Tibial nerve (tissue), 4 donors: ENCODE results near the gene SUPT3H. TPM values are rescaled to one million over a fixed set of nuclear protein-coding genes. Genes with fewer than 3 reads are reported as not detected.

Experiments
- DNase-seq, 2 donors: peaks; one replicate each; pipeline ENCODE4 v3.0.0-alpha.2; 2019; ENCODE audit warnings: low spot score in 2 of 2
- H3K27ac ChIP-seq, 4 donors: fragments of 200-600 bp; sonication (generic) in 3 of 4; one replicate each; pipeline ENCODE4 v1.5.1; 2017 to 2019; ENCODE audit warnings: mild to moderate bottlenecking in 1 of 4
- H3K27me3 ChIP-seq, 2 donors: fragments of 200-600 bp; sonication (generic) in 1 of 2; one replicate each; pipeline versions ENCODE4 v1.5.1 to v1.6.0; 2017 to 2019
- H3K36me3 ChIP-seq, 3 donors: fragments of 200-600 bp; sonication (generic); one replicate each; pipeline ENCODE4 v1.5.1; 2018 to 2019
- H3K4me1 ChIP-seq, 4 donors: fragments of 200-600 bp; sonication (generic) in 3 of 4; one replicate each; pipeline ENCODE4 v1.5.1; 2017 to 2019
- H3K4me3 ChIP-seq, 4 donors: fragments of 200-600 bp; sonication (generic) in 3 of 4; one replicate each; pipeline ENCODE4 v1.5.1; 2017 to 2019; ENCODE audit warnings: mild to moderate bottlenecking in 1 of 4, moderate library complexity in 1 of 4
- H3K9me3 ChIP-seq, 4 donors: fragments of 200-600 bp; sonication (generic) in 3 of 4; one replicate each; pipeline ENCODE4 v1.5.1; 2017 to 2019
- CTCF ChIP-seq, 5 experiments: fragments of 200-600 bp in 3 of 5; fragments of 450-650 bp in 2 of 5; sonication (generic) in 3 of 5; IDR thresholded peaks; one replicate each; pipeline ENCODE4 v1.5.1; 2016 to 2019; ENCODE audit warnings: antibody characterized with exemption in 5 of 5, mild to moderate bottlenecking in 3 of 5, moderate library complexity in 2 of 5
- EP300 ChIP-seq, 2 donors: sonication (generic); formaldehyde crosslinking; IDR thresholded peaks; one replicate each; pipeline ENCODE4 v1.6.1; 2017; ENCODE audit warnings: antibody characterized with exemption in 2 of 2, mild to moderate bottlenecking in 1 of 2
- POLR2A ChIP-seq, 2 donors: fragments of 450-650 bp; IDR thresholded peaks; one replicate each; pipeline ENCODE4 v1.6.1; 2017; ENCODE audit warnings: antibody characterized with exemption in 2 of 2, mild to moderate bottlenecking in 2 of 2, moderate library complexity in 2 of 2
- WGBS, 2 donors: methylation state at CpG; one replicate each; pipeline ENCODE4 v1.1.5; 2018; 5-methylcytosine and 5-hydroxymethylcytosine counted together
- total RNA-seq, 4 donors: library from RNA; depleted of rRNA; stranded (reverse); fragments of >200 nt; gene quantifications; one replicate each; pipeline ENCODE4 v1.1.0, GENCODE V29; 2016

The SUPT3H gene
- total RNA-seq, 4 donors from 2014 or later = 6.6 to 16.5 (median 14.8) TPM

- H3K27me3 ChIP-seq = no peaks in the 10 kb centered on the region
- no peak overlapping the region for H3K4me3 ChIP-seq
- peaks cover 0 to 14% (median 2%) of the 10 kb centered on the region in 4 donors for H3K4me1 ChIP-seq
- TF ChIP-seq POLR2A (IDR thresholded peaks at IDR 0.05) (no peak), CTCF (IDR thresholded peaks at IDR 0.05) (no peak), EP300 (IDR thresholded peaks at IDR 0.05) (no peak)
- no peaks in the 10 kb centered on the region for H3K36me3 ChIP-seq
- 94 to 95% methylated on average over 3 of the region's 3 CpGs for WGBS, 2 donors
- DNase-seq = no peak
- H3K9me3 ChIP-seq = peaks cover 0 to 9% (median 2%) of the 10 kb centered on the region in 4 donors
- H3K27ac ChIP-seq = no peak overlapping the region
Measured at GRCh38 chr6:44972709-44973108, 405.0 kb downstream of the SUPT3H start.

GRCh38 chr6:44969446-44970185 is 408.1 kb downstream of the SUPT3H start:
- no peaks in the 10 kb centered on the region for H3K27me3 ChIP-seq
- DNase-seq = no peak
- no peaks in the 10 kb centered on the region for H3K36me3 ChIP-seq
- no peak for TF ChIP-seq EP300 (IDR thresholded peaks at IDR 0.05)
- TF ChIP-seq CTCF (IDR thresholded peaks at IDR 0.05) = no peak
- no peak for TF ChIP-seq POLR2A (IDR thresholded peaks at IDR 0.05)
- H3K4me3 ChIP-seq = no peak overlapping the region
- peaks cover 0 to 11% (median 2%) of the 10 kb centered on the region in 4 donors for H3K4me1 ChIP-seq
- H3K9me3 ChIP-seq = peaks cover 0 to 9% (median 2%) of the 10 kb centered on the region in 4 donors
- H3K27ac ChIP-seq = peak overlapping the region in 1 of 4 donors; percentile 78
- 31 to 36% methylated on average over 4 of the region's 4 CpGs for WGBS, 2 donors

- Histone ChIP-seq H3K9me3 (peaks cover 0 to 4% (median 0%) of the 10 kb centered on the region in 4 donors), H3K27ac (peak overlapping the region in 2 of 4 donors; percentile 17 to 78), H3K4me1 (peaks cover 0 to 11% (median 2%) of the 10 kb centered on the region in 4 donors), H3K27me3 (no peaks in the 10 kb centered on the region), H3K4me3 (no peak overlapping the region), H3K36me3 (no peaks in the 10 kb centered on the region)
- TF ChIP-seq POLR2A (IDR thresholded peaks at IDR 0.05) (no peak), CTCF (IDR thresholded peaks at IDR 0.05) (no peak), EP300 (IDR thresholded peaks at IDR 0.05) (no peak)
- no peak for DNase-seq
- WGBS, 2 donors = 74 to 82% methylated on average over 1 of the region's 1 CpG
Measured at GRCh38 chr6:44967481-44967880, 410.3 kb downstream of the SUPT3H start.

GRCh38 chr6:44966449-44967092 is 411.2 kb downstream of the SUPT3H start:
- WGBS, 2 donors = 31 to 33% methylated on average over 2 of the region's 2 CpGs
- Histone ChIP-seq H3K4me3 (no peak overlapping the region), H3K27ac (peak overlapping the region in 2 of 4 donors; percentile 8 to 78), H3K4me1 (peaks cover 0 to 11% (median 2%) of the 10 kb centered on the region in 4 donors), H3K36me3 (no peaks in the 10 kb centered on the region), H3K27me3 (no peaks in the 10 kb centered on the region), H3K9me3 (no peaks in the 10 kb centered on the region)
- TF ChIP-seq POLR2A (IDR thresholded peaks at IDR 0.05) = no peak
- no peak for TF ChIP-seq EP300 (IDR thresholded peaks at IDR 0.05)
- no peak for TF ChIP-seq CTCF (IDR thresholded peaks at IDR 0.05)
- DNase-seq = no peak

GRCh38 chr6:44965708-44966107 is 412.0 kb downstream of the SUPT3H start:
- TF ChIP-seq CTCF (IDR thresholded peaks at IDR 0.05) (no peak), EP300 (IDR thresholded peaks at IDR 0.05) (no peak), POLR2A (IDR thresholded peaks at IDR 0.05) (no peak)

More at GRCh38 chr6:44965708-44966107, 412.0 kb downstream of the SUPT3H start:
- no peaks in the 10 kb centered on the region for H3K27me3 ChIP-seq
- WGBS, 2 donors = 87 to 90% methylated on average over 4 of the region's 4 CpGs
- peaks cover 0 to 11% (median 2%) of the 10 kb centered on the region in 4 donors for H3K4me1 ChIP-seq
- no peak overlapping the region for H3K4me3 ChIP-seq
- H3K36me3 ChIP-seq = no peaks in the 10 kb centered on the region
- no peaks in the 10 kb centered on the region for H3K9me3 ChIP-seq
- no peak for DNase-seq
- peak overlapping the region in 2 of 4 donors; percentile 11 to 78 for H3K27ac ChIP-seq
